ENCODE data around the gene WNT7B.

Gene WNT7B

DNA sequence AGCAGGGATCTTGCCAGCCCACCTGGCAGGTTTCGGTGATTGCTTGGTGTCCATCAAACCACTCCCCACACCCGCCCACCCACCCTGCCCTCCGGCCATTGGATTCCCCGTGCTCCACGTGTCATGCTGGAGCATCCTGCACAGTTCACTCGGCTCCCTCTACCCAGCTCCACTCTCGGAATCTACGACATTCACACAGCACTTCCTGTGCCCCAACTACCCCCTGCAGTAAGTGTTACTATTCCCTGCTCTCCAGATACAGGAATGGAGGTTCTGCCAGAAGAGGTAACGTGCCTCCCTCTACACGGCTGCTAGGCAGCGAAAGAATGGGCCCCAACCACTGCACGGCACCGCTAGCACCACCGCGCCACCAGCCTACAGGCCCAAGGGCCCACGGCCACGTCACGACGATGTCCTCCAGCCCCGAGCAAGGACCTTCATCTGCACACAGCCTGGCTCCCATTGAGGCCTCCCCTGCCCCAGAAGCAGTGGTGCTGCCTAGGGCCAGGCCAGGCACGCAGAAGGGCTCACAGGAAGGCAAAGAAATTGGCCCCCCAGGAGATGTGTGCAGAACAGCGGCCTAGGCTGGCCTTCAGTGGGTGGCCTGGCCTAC is 27.6 kb downstream of the WNT7B start:
- DNase-seq, result no peak

DNA sequence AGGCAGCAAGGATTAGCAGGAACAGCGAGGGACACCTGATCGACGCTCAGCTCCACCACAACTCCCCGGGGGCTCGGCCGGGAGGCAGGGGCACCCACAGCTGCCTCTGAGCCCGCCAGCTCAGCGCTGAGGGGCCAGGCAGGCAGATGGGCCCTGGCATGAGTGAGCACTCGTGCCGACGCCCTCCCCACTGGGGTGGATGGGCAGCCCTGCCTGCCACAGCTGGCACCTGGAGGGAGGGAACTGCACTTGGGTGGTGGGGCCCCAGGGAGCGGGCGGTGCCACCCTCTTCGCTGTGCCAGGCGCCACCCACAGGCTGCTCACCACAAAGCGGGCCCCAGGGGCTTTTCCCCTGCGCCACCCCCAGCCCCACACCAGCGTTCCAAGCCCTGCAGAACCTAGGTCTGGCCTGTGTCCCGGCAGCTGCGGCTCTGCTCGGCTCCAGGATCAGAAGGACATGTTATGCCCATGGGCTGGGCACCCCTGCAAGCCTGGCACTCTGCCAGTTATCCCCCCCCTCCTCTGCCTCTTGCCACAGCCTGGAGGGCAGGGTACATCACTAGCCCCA is 28.8 kb downstream of the WNT7B start:
- no peak for DNase-seq

DNA sequence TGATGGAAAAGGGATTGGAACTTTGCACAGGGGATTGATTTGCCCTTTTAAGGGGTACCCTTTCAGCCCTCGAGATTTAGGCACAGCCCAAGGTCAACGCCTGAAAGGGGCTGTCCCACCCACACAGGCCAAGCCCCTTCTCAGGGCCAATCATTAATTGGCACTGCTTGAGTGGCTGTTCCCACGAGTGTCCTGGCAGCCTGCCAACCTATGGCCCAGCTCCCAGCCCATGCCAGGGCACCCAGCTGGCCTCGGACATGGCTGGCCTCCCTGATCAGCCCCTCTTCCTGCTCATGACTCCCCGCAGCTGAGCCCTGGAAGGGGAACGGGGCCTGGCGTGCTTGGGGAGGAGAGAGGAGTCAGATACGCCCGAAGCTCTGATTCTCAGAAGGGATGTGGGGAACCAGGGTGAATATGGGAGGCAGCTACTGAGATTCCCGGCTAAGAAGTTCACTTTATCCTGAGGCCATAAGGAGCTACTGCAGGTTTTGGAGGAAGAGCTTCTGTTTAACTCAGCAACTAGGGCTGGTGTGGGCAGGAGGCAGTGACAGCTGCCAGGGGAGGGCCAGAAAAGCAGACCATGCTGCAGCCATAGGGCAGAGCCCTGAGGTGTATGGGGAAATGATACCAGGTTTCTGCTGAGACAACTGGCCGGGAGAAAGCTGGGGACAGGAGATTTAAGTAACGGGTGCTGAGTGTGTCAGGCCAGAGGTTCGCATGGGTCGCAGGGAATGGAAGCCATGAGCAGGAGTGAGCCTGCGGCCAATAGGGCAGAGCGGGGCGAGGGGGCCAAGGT is 30.0 kb downstream of the WNT7B start:
- DNase-seq, result no peak

- DNase-seq, result no peak
Measured at GRCh38 chr22:45945621-45946106, 31.3 kb downstream of the WNT7B start.

DNA sequence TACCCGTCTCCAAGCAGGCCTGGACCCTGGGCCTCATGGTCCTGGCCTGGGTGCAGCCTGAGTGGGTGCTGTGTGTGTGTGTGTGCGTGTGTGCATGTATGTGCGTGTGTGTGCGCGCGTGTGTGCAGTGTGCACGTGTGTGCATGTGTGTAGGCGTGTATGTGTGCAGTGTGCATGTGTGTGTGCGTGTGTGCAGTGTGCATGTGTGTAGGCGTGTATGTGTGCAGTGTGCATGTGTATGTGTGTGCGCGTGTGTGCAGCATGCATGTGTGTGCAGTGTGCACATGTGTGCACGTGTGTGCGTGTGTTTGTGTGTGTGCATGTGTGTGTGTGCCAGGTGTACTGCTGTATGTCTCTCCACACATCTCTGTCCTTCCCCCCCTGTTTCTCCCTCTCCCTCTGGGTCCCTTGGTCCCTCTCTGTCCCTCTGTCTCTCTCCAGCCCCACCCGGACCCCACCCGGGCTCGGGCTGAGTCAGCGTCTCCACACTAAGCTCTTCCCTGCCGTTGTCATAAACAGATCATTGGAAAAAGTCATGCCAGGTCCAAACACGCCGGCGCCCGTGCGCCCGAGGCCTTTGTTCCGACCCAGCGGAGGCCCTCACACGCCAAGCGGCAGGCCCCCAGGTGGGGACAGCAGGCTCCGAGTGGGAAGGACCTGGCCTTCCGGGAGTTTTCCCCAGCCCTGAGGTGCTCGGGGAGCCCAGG is 34.0 kb downstream of the WNT7B start:
- DNase-seq, result no peak

DNA sequence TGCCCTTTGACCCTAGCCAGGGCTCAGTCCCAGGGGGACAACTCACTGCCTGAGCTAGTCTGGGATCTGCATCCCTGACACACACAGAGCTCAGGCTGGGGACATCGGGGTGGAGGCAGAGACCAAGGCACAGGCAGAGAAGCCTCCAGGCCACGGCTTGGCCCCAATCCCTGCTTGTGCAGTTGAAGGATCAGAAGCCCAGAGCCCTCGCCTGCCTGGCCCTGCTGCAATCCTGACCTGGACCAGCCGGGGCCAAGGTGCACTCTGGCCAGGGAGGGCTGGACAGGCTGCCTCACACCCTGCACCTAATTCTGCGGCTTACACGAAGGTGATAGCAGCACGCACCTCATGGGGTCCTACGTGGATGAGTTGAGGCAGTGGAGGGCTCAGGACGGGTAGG is 34.6 kb downstream of the WNT7B start:
- DNase-seq, result no peak

- no peak for DNase-seq
Measured at GRCh38 chr22:45938913-45939312, 38.0 kb downstream of the WNT7B start.

GRCh38 chr22:45937960-45938359 is 39.0 kb downstream of the WNT7B start:
- DNase-seq, result no peak

DNA sequence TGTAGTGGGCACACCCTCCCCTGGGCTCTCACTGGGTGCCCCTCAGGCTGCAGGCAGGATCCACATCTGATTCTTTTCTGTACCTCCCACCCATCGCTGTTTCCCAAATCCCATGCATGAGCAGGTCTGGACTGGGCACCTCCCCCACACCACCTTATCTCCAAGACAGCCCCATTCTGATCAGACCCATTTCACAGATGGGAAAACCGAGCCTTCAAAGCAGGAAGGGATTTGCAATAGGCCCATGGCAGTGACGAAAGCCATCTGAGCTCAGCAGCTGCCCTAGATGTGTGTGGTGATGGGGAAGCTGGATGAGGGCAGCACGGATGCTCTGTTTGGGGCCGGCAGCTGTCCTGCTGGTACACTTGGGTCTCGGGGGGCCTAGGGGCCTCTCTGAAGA is 41.4 kb downstream of the WNT7B start:
- no peak for DNase-seq

GRCh38 chr22:45934659-45935341 is 42.2 kb downstream of the WNT7B start:
- peak; percentile 23 for DNase-seq

GRCh38 chr22:45934168-45934564 is 42.8 kb downstream of the WNT7B start:
- no peak for DNase-seq

- DNase-seq, result no peak
Measured at GRCh38 chr22:45933506-45934167, 43.3 kb downstream of the WNT7B start.

- DNase-seq, result no peak
Measured at GRCh38 chr22:45932071-45932470, 44.9 kb downstream of the WNT7B start.

DNA sequence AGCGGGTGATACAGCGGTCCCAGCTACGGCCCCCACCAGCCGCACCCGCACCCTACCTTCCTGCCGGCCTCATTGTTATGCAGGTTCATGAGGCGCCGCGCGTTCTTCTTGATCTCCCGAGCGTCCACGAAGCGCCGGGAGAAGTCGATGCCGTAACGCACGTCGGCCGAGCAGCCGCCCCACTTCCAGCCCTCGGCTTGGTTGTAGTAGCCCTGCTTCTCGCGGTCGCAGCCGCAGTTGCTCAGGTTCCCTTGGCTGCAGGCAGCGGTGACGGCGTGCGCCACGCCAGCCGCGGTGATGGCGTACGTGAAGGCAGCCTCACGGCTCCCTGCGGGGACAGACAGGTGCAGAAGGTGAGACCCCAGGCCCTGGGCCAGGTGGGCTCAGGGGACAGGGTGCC is 45.9 kb downstream of the WNT7B start:
- DNase-seq, result no peak

GRCh38 chr22:45930324-45930723 is 46.6 kb downstream of the WNT7B start:
- DNase-seq, result no peak

- DNase-seq, result no peak
Measured at GRCh38 chr22:45929649-45930048, 47.3 kb downstream of the WNT7B start.

DNA sequence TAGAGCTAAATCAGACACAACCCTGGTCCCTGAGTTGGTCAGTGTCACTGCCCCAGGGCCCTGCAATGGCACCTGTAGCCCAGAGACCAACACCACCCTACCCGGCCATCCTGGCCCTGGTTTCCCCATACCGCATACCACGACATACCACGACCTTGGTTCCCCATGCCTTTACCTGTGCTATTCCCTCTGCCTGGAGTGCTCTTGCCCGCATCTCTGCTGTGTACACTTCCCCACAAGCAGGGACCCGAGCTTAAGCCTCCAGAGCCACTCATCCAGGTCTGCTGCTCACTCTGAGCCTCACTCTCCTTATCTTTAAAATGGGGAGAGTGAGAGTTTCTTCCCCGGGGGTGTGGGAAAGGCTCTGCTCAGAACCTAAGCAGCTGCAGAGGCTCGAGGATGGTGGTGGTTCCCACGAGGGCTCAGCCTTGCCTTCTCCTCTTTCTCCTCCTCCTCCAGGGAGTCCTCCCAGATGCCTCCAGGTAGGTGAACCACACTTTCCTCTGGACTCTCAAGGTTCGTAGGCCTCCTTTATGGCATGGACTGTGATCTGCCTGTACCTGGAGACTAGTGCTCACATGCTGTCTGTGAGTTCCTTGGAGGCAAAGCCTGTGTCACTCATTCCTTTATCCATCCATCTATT is 48.1 kb downstream of the WNT7B start:
- DNase-seq, result no peak

DNA sequence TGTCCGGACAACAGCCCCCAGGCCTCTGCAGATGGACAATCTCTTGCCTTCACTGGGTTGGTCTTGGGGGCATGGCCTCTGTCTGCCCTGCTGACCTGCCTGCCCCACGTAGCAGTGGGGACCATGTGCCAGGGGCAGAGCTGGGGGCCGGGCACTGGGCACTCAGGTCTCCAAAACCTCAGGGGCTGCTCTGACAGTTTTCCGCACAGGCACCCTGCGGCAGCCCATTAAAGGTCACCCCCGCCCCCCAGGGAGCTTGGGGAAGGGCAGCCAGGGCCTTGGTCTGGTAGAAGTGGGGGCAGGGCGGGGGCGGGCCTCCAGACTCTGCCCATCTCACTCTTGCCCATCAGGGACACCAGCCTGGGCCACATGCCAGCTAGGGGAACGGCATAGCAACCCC is 49.9 kb downstream of the WNT7B start:
- no peak for DNase-seq

- DNase-seq, result no peak
Measured at GRCh38 chr22:45926433-45926832, 50.5 kb downstream of the WNT7B start.

DNA sequence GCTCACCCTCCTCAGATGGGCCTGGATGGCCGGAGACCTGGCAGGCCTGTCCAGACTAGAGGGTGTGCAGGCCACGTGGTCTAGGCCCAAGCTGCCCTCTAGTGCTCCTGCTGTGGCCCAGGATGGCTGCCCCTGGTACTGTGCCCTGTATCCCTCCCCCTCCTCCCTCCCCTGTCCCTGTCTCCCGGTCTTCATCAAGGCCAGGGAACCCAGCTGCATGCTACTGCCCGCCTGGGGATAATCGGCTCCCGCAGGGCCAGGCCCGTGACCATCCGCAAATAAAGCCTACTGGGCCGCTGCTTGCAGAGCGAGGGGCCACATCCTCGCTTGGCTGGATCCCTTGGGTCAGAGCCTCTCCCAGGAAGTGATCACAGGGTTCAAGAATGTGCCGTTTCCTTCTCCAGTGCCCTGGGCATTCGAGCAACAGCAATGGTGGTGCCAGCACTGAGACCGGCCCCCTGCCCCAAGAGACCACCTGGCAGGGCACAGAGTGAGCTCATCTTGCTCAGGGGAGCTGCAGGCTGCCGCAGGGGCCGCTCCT is 51.1 kb downstream of the WNT7B start:
- DNase-seq, result no peak

DNA sequence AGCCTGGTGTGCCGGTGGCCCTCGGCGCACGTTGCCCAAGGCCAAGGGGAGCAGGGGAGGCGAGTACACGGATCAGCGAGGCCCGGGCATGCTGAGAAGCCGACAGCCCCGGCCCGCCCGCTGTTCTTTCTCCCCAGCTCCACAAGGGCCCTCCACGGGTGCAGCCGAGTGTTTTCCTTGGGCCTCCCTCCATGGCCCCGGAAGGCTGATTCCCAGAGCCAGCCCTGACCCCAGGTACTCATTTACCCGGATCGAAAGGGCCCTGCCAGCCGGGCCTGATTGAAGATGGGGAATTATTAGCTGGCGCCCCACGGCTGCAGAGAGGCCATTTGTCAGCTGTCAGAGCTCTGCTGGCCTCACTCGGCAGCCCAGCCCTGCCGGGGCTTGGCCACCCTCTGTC is 53.1 kb downstream of the WNT7B start:
- no peak for DNase-seq

DNA sequence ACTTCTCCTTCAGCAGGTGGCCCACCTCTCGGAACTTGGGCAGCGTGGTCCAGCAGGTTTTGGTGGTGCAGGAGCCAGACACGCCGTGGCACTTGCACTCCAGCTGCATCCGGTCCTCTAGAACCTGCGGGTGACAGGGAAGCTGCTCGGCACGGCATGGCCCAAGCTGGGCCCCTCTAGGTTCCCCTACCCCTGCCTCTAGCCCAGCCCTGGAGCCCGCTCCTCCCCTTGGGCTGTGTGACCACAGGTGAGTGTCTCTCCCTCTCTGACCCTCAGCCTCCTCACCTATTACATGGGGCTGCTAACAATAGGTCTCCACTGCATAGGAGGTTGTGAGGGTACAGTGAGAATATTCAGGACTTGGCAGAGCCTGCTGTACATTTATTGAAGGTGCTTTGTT is 53.8 kb downstream of the WNT7B start:
- DNase-seq, result no peak

Measured in NCI-H2029 (cell line).